HepG2 (cell line): ENCODE measurements around the gene EPHA2. TPM values are rescaled to one million over a fixed set of nuclear protein-coding genes. Genes with fewer than 3 reads are reported as not detected.
A peak's percentile ranks its signal among the peaks of the same experiment; 100 is the strongest.

Source experiments
- CC2D1A ChIP-seq: sonication (generic); formaldehyde crosslinking; IDR thresholded peaks from 2 replicates; pipeline ENCODE4 v1.8.1; 2023; ENCODE audit warnings: mild to moderate bottlenecking, missing genetic modification reagents
- CHCHD3 ChIP-seq: sonication (generic); formaldehyde crosslinking; IDR thresholded peaks from 2 replicates; pipeline ENCODE4 v1.8.0; 2022; ENCODE audit warnings: mild to moderate bottlenecking, missing genetic modification reagents, moderate library complexity
- HOXA5 ChIP-seq: sonication (generic); formaldehyde crosslinking; IDR thresholded peaks from 2 replicates; pipeline ENCODE4 v1.4.0; 2020; ENCODE audit warnings: missing genetic modification reagents
- MEIS2 ChIP-seq: sonication (generic); formaldehyde crosslinking; IDR thresholded peaks from 2 replicates; pipeline ENCODE4 v1.9.0; 2021; ENCODE audit warnings: mild to moderate bottlenecking, missing genetic modification reagents
- NFYB ChIP-seq: sonication (generic); formaldehyde crosslinking; IDR thresholded peaks from 2 replicates; pipeline ENCODE4 v1.4.0; 2020; ENCODE audit warnings: missing genetic modification reagents
- NKX3-1 ChIP-seq: sonication (generic); formaldehyde crosslinking; IDR thresholded peaks from 2 replicates; pipeline ENCODE4 v1.5.0; 2020; ENCODE audit warnings: missing genetic modification reagents
- RERE ChIP-seq: IDR thresholded peaks from 2 replicates; pipeline ENCODE4 v1.6.1; 2016; ENCODE audit warnings: low read depth, missing genetic modification reagents, missing compliant biosample characterization
- ZNF276 ChIP-seq: sonication (generic); formaldehyde crosslinking; IDR thresholded peaks from 2 replicates; pipeline ENCODE4 v1.4.0; 2020; ENCODE audit warnings: mild to moderate bottlenecking, low read depth, missing genetic modification reagents
- ZNF362 ChIP-seq: sonication (generic); formaldehyde crosslinking; IDR thresholded peaks from 2 replicates; pipeline ENCODE4 v1.4.0; 2020; ENCODE audit warnings: missing genetic modification reagents, mild to moderate bottlenecking, borderline replicate concordance
- ZNF530 ChIP-seq: sonication (generic); formaldehyde crosslinking; IDR thresholded peaks from 2 replicates; pipeline ENCODE4 v1.5.0; 2020; ENCODE audit warnings: low read depth, mild to moderate bottlenecking, missing genetic modification reagents
- ZNF850 ChIP-seq: sonication (generic); formaldehyde crosslinking; conservative IDR thresholded peaks from 2 replicates; pipeline ENCODE4 v1.9.0; 2021; ENCODE audit warnings: mild to moderate bottlenecking, missing genetic modification reagents
- ZSCAN31 ChIP-seq: sonication (generic); formaldehyde crosslinking; IDR thresholded peaks from 2 replicates; pipeline ENCODE4 v1.5.0; 2020; ENCODE audit warnings: low read depth, mild to moderate bottlenecking, missing genetic modification reagents
- polyA plus RNA-seq, 8 experiments: library from polyadenylated mRNA; depleted of rRNA in 3 of 8; stranded (reverse) in 7 of 8; unstranded in 1 of 8; fragments of >200 nt; fragmentation: Illumina TruSeq in 4 of 8; extraction: Trizol in 4 of 8; gene quantifications; 2 replicates each; pipeline versions ENCODE4 v1.2.1 to v1.2.3, GENCODE V29; 2011 to 2016; ENCODE audit warnings: low read depth in 4 of 8, missing spikeins in 1 of 8, mixed read lengths in 1 of 8; ENCODE audit not compliant: insufficient read depth in 1 of 8
- total RNA-seq, 5 experiments: library from RNA; depleted of rRNA; stranded (reverse); fragments of >200 nt; fragmentation: Illumina TruSeq; extraction: Trizol; gene quantifications; 2 replicates each; pipeline ENCODE4 v1.2.3, GENCODE V29; 2016; ENCODE audit warnings: low read depth in 1 of 5
- TF ChIP-seq, protein P1 (sequence below): sonication (generic); formaldehyde crosslinking; IDR thresholded peaks from 2 replicates; pipeline ENCODE4 v1.4.0; 2020; ENCODE audit warnings: missing genetic modification reagents
- TF ChIP-seq, protein P2 (sequence below): IDR thresholded peaks from 2 replicates; pipeline ENCODE4 v1.6.1; 2016; ENCODE audit warnings: low read depth, control low read depth
- TF ChIP-seq, protein P3 (sequence below): sonication (generic); formaldehyde crosslinking; IDR thresholded peaks from 2 replicates; pipeline ENCODE4 v1.4.0; 2020; ENCODE audit warnings: mild to moderate bottlenecking, missing genetic modification reagents, borderline replicate concordance

The EPHA2 gene
- total and polyA plus RNA-seq, 2 of the 13 experiments (the other 11 are each of a cell fraction or from before 2014, with no cell fraction given), result 33.6 to 53.6 TPM

GRCh38 chr1:16178596-16179497 lies 23.0 kb upstream of the EPHA2 start (continued):
- TF ChIP-seq ZNF276 (CRISPR knock-in tag) (no peak), MEIS2 (CRISPR knock-in tag) (peak; percentile 40; the same call in 1 of the 2 replicates), NFYB (CRISPR knock-in tag) (no peak), NKX3-1 (CRISPR knock-in tag) (peak; percentile 59; the same call in 1 of the 2 replicates), CHCHD3 (CRISPR knock-in tag) (no peak), CC2D1A (no peak), ZSCAN31 (CRISPR knock-in tag) (0 out of 2 replicates have a peak, but pooled peaks have one; percentile 56), ZNF530 (CRISPR knock-in tag) (no peak), RERE (CRISPR knock-in tag) (peak; percentile 46; the same call in 1 of the 2 replicates), ZNF850 (CRISPR knock-in tag) (no peak), HOXA5 (CRISPR knock-in tag) (no peak), ZNF362 (CRISPR knock-in tag) (no peak; the same call in 1 of the 2 replicates)
- TF ChIP-seq, protein P1, sequence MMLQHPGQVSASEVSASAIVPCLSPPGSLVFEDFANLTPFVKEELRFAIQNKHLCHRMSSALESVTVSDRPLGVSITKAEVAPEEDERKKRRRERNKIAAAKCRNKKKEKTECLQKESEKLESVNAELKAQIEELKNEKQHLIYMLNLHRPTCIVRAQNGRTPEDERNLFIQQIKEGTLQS (CRISPR knock-in tag), result peak; percentile 1; the same call in 1 of the 2 replicates
- TF ChIP-seq, protein P2, sequence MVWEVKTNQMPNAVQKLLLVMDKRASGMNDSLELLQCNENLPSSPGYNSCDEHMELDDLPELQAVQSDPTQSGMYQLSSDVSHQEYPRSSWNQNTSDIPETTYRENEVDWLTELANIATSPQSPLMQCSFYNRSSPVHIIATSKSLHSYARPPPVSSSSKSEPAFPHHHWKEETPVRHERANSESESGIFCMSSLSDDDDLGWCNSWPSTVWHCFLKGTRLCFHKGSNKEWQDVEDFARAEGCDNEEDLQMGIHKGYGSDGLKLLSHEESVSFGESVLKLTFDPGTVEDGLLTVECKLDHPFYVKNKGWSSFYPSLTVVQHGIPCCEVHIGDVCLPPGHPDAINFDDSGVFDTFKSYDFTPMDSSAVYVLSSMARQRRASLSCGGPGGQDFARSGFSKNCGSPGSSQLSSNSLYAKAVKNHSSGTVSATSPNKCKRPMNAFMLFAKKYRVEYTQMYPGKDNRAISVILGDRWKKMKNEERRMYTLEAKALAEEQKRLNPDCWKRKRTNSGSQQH (CRISPR knock-in tag), result 0 out of 2 replicates have a peak, but pooled peaks have one; percentile 68
- TF ChIP-seq, protein P3, sequence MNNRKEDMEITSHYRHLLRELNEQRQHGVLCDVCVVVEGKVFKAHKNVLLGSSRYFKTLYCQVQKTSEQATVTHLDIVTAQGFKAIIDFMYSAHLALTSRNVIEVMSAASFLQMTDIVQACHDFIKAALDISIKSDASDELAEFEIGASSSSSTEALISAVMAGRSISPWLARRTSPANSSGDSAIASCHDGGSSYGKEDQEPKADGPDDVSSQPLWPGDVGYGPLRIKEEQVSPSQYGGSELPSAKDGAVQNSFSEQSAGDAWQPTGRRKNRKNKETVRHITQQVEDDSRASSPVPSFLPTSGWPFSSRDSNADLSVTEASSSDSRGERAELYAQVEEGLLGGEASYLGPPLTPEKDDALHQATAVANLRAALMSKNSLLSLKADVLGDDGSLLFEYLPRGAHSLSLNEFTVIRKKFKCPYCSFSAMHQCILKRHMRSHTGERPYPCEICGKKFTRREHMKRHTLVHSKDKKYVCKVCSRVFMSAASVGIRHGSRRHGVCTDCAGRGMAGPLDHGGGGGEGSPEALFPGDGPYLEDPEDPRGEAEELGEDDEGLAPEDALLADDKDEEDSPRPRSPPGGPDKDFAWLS (CRISPR knock-in tag), result no peak
